Measurements from ENCODE around the gene GRID1.

The GRID1 gene

GRCh38 chr10:86316274-86316835 is 50.2 kb downstream of the GRID1 start:
- H3K4me3 ChIP-seq (ENCODE audit: low read depth, low read length): no peak overlapping the region

GRCh38 chr10:86315549-86315942 is 51.0 kb downstream of the GRID1 start:
- H3K4me3 ChIP-seq (ENCODE audit: low read depth, low read length): no peak overlapping the region

- no peak overlapping the region for H3K4me3 ChIP-seq (ENCODE audit: low read depth, low read length)
Measured at GRCh38 chr10:86314616-86315548, 51.7 kb downstream of the GRID1 start.

GRCh38 chr10:86313621-86314041 is 53.0 kb downstream of the GRID1 start:
- no peak overlapping the region for H3K4me3 ChIP-seq (ENCODE audit: low read depth, low read length)

DNA sequence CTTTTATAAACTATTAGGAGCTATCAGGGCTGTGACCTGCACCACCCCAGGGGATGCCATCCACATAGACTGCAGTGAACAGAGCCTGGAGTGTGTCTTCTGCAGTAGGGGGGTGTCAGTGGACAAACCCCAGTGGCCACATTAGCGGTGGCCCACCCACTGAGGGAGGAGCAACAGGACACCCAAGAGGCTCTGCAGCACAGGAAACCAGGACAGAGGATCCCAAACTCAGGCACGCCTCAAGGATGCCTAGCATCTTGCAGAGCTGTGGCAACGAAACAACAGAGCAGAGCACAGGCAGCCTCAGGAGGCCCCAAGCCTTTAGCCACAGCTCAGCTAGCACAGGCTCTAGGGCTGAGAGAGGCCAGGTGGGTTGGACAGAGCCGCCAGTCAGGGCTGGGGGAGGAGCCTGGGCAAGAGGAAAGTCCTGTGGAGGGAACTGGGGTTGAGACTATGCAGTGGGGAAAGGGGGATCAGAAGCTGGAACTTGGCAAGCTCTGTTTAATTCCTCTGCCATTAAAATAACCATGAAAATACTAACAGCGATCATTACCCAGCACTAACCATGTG is 53.8 kb downstream of the GRID1 start:
- no peak overlapping the region for H3K4me3 ChIP-seq (ENCODE audit: low read depth, low read length)

GRCh38 chr10:86311906-86312305 is 54.7 kb downstream of the GRID1 start:
- no peak overlapping the region for H3K4me3 ChIP-seq (ENCODE audit: low read depth, low read length)

DNA sequence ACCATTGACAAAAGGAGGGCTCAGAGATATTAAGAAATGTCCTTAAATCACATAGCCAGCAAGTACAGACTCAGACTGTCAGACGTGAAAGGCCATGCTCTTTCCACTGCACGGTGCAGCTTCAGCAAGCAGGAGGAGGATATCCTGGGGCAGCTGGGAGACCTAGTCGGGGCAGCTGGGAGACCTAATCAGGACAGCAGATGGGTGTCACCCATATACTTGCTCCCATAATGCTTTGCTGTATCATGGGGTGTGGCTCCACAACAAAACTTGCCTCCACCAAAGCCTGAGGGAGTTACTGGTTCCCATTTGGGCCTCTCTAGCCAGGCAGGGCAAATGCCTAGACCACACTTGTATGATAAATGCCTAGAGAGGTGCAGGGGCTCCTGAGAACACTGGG is 55.4 kb downstream of the GRID1 start:
- H3K4me3 ChIP-seq (ENCODE audit: low read depth, low read length): no peak overlapping the region

- H3K4me3 ChIP-seq (ENCODE audit: low read depth, low read length): no peak overlapping the region
Measured at GRCh38 chr10:86310702-86311101, 55.9 kb downstream of the GRID1 start.

GRCh38 chr10:86310291-86310690 is 56.3 kb downstream of the GRID1 start:
- no peak overlapping the region for H3K4me3 ChIP-seq (ENCODE audit: low read depth, low read length)

- no peak overlapping the region for H3K4me3 ChIP-seq (ENCODE audit: low read depth, low read length)
Measured at GRCh38 chr10:86308056-86308455, 58.5 kb downstream of the GRID1 start.

DNA sequence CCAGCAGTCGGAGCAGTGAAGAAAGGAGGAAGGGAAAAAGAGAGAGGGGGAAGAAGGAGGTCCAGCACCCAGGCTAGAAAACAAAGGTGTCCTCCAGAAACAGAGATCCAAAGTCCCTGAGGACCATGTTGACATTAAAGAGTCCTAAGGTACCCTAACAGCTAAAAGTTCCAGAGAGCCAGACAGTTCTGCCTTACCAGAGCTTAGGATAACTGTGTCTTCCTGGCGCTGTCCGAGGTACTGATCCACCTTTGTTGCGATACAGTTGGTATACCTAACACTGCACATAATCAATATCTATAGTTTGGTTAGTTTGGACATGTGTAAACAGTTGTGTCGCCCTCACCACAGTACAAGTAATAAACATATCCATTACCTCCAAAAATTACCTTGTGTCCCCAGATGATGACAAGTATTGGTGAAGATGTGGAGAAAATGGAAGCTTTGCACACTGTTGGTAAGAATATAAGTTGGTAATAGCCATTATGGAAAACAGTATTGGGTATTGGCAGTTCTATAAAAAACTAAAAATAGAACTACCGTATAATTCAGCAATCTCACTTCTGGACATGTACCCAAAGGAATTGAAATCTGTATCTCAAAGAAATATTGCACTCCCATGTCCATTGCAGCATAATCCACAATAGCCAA is 59.8 kb downstream of the GRID1 start:
- H3K4me3 ChIP-seq (ENCODE audit: low read depth, low read length): no peak overlapping the region

GRCh38 chr10:86305521-86305920 is 61.1 kb downstream of the GRID1 start:
- H3K4me3 ChIP-seq (ENCODE audit: low read depth, low read length): no peak overlapping the region

DNA sequence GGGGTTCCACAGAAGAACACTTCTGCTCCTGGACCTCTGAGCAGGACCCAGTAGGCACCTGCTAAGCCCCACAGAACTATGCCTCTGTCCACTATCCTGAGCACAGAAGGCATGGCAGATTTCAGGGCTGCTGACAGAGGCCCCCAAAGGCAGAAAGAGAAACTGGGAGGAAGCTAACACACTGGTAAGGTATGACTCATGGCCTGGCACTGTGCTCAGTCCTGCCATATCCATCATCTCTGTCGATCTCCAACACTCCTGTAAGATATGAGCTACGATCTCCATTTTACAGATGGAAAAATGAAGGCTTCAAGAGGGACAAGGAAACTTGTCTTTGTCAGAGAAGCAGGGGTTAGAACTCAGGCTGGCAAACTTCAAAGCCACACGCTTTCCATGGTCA is 62.2 kb downstream of the GRID1 start:
- no peak overlapping the region for H3K4me3 ChIP-seq (ENCODE audit: low read depth, low read length)

GRCh38 chr10:86303626-86304025 is 63.0 kb downstream of the GRID1 start:
- no peak overlapping the region for H3K4me3 ChIP-seq (ENCODE audit: low read depth, low read length)

DNA sequence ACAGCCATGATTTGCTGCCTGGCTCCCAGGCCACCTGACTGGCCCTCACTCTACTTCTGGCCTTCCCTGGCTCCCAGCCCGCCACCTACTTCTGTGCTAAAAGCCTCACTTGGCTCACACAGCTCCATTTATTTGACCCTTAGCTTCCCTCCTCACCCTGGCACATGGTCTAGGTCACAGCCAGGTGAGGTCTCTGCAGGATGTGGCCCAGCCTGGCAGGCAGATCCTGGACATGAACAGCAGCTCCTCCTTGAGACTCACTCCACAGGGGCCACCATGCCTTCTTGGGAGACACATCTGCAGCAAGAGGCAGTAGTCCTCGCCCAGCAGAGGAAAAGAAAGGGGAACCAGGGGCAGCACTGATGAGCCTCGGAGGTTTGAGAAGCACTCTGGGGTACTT is 64.6 kb downstream of the GRID1 start:
- H3K4me3 ChIP-seq (ENCODE audit: low read depth, low read length): no peak overlapping the region

GRCh38 chr10:86300931-86301830 is 65.4 kb downstream of the GRID1 start:
- no peak overlapping the region for H3K4me3 ChIP-seq (ENCODE audit: low read depth, low read length)

DNA sequence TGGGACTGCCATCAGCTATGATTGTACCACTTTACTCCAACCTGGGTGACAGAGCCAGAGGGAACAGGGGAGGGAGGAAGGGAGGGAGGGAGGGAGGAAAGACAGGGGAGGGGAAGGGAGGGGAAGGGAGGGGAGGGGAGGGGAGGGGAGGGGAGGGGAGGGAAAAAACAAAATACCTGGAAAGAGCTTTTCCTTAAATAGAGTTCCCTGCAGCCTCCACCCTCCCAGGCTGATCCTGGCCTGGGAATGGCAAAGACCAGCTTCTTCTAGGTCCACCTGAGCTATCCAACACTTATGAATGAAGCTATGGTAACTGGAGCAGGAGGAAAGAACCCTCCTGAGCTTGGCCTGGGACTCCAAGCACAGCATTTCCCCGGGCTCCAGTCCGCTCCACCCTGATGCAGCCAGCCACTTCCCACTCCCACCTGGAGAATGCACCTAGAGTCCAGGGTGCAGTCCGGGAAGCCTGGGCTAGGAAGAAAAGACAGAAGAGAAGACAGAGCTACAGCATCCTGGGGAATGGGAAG is 66.1 kb downstream of the GRID1 start:
- no peak overlapping the region for H3K4me3 ChIP-seq (ENCODE audit: low read depth, low read length)

GRCh38 chr10:86299562-86299961 is 67.0 kb downstream of the GRID1 start:
- H3K4me3 ChIP-seq (ENCODE audit: low read depth, low read length): no peak overlapping the region

DNA sequence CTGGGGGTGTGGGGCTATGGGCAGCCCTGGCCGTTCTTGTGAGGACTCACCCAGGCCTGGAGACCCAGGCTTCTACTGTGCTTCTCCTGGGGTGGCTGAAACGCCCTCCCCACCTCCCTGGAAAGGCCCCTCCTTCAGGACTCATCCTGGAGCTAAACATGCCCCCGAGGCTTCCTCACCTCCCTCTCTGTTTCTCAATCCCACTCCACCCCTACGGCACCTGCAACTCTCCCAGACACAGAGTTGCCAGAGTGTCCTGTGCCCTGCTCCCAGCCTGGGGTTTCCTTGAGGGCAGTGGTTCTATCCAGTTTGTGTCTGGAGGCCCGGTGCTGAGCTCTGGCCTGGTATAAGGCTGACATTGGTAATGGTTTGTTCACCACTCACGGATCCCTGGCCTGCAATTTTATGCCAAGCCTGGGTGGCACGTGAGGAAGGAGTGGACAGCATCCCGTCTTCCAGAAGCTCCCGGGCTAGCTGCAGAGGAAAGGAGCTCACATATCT is 68.0 kb downstream of the GRID1 start:
- no peak overlapping the region for H3K4me3 ChIP-seq (ENCODE audit: low read depth, low read length)

DNA sequence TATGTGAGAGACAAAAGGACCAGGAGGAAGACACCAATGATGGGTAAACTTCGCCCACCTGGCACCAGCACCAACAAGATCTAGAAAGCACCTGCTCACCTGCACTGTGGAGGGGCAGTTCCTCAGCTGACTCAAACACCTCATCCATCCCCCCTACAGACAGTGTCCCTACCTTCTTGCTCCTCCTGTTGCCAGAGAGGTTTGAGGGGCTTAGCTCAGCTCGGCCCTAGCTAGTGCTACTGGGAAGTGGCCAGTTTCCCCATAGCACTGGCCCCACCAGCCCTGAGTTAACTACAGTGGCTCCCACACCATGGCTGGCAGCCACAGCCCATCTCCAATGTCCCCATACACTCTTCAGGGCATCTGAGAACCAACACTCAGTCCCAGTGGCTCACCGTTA is 70.8 kb downstream of the GRID1 start:
- H3K4me3 ChIP-seq (ENCODE audit: low read depth, low read length): no peak overlapping the region
